NCI-H128 (cell line): ENCODE measurements around the gene FLT4.

Experiments
- DNase-seq: peaks from one replicate; lab custom pipeline; 2025; ENCODE audit not compliant: unreplicated experiment; lab: John Stamatoyannopoulos, UW

The FLT4 gene

GRCh38 chr5:180627386-180628120 is 21.8 kb downstream of the FLT4 start:
- DNase-seq = no peak

- no peak for DNase-seq
Measured at GRCh38 chr5:180626661-180627385, 22.6 kb downstream of the FLT4 start.

GRCh38 chr5:180625791-180626660 is 23.4 kb downstream of the FLT4 start:
- no peak for DNase-seq

- no peak for DNase-seq
Measured at GRCh38 chr5:180625125-180625790, 24.1 kb downstream of the FLT4 start.

GRCh38 chr5:180624587-180624986 is 24.8 kb downstream of the FLT4 start:
- no peak for DNase-seq

- no peak for DNase-seq
Measured at GRCh38 chr5:180623844-180624243, 25.6 kb downstream of the FLT4 start.

- DNase-seq = no peak
Measured at GRCh38 chr5:180623411-180623834, 26.0 kb downstream of the FLT4 start.

GRCh38 chr5:180622910-180623309 is 26.5 kb downstream of the FLT4 start:
- DNase-seq = no peak

GRCh38 chr5:180621311-180621710 is 28.1 kb downstream of the FLT4 start:
- DNase-seq = no peak

GRCh38 chr5:180620014-180620413 is 29.4 kb downstream of the FLT4 start:
- DNase-seq = no peak

- DNase-seq = no peak
Measured at GRCh38 chr5:180619563-180619915, 29.9 kb downstream of the FLT4 start.

- no peak for DNase-seq
Measured at GRCh38 chr5:180618829-180619562, 30.4 kb downstream of the FLT4 start.

GRCh38 chr5:180618487-180618828 is 30.9 kb downstream of the FLT4 start:
- no peak for DNase-seq

GRCh38 chr5:180613814-180614188 is 35.6 kb downstream of the FLT4 start:
- no peak for DNase-seq

GRCh38 chr5:180613188-180613813 is 36.1 kb downstream of the FLT4 start:
- no peak for DNase-seq

GRCh38 chr5:180612683-180613082 is 36.7 kb downstream of the FLT4 start:
- DNase-seq = no peak

- no peak for DNase-seq
Measured at GRCh38 chr5:180611140-180611850, 38.1 kb downstream of the FLT4 start.

GRCh38 chr5:180609817-180610550 is 39.4 kb downstream of the FLT4 start:
- no peak for DNase-seq

GRCh38 chr5:180609386-180609785 is 40.0 kb downstream of the FLT4 start:
- DNase-seq = no peak
